ENCODE results near the gene KHDC4.
"Not testable (repeated sequence)": the region's sequence is repeated elsewhere in the genome, so short reads cannot be mapped to it uniquely, and the experiment has no call there.

Gene KHDC4

DNA sequence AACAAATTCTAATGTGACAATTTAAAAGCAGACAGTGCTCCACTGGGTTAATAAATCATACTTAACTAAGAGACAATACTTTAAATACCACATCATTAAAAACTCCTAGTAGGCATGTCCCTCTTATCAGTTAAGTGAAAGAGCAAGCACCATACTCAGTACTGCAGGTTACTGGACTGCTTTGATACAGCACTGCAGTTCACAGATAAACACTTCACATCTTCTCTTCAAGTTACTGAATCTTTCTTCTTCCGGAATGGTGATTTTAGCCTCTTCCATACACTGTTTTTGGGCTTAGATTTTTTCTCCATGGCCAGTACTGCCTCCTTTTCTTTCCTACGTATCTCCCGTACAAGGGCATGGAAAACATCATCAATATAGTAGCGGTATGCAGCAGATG, 34.1 kb downstream of the KHDC4 start:
- no peak for DNase-seq (ENCODE audit: low spot score)

DNA sequence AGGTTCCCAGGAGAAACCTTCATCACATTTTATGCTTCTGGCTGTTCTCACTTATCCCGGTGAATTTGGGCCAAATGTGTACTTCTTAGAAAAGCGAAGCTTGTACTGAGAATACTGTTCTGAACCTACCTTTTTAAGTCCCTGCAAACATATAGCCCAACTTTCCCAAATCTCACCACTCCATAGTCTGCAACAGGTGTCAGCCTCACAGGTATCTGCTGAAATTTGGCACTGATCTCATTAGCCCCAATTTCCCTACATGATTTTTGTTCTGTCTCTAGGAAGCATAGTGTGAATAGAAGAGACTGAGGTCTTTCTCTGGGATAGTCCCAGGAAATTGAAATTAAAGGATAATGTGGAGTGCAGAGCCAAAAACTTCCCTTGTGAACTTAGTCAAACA, 34.5 kb downstream of the KHDC4 start:
- DNase-seq (ENCODE audit: low spot score): no peak

DNA sequence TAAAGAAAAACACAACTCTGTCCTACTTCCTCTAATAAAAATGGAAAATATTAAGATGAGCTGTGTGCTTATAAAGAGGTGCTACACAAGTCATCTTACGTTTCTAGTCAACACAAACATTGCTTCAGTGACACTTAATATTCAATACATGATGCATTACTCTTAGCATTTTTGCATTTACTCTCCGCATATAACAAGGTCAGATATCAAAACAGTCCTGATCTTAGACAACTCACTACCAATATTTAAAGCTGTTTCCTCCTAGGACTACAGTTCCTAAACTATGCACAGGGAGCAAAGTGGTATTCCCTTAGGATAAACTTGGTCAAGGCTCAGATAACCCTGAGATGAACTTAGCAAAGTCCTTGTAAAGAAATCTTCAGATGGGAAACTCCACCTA, 35.3 kb downstream of the KHDC4 start:
- DNase-seq (ENCODE audit: low spot score): no peak

DNA sequence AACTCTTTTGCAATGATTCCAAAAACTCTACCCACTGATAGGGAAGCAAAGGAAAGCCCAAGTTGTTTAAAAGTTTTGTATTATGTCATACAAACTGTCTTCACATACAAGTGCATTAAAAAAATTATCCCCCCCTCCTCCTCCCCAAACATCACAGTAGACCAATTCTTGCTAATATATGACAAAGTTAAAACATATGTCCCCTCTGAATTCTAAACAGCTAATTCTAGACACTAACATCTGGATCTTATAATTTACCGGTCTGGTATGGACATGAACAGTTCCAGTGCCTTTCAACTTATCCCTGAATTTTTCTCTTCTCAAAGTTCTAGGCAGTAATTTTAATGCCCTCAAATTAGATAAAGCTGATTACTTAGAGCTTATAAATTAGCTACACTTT, 36.5 kb downstream of the KHDC4 start:
- DNase-seq (ENCODE audit: low spot score): no peak

DNA sequence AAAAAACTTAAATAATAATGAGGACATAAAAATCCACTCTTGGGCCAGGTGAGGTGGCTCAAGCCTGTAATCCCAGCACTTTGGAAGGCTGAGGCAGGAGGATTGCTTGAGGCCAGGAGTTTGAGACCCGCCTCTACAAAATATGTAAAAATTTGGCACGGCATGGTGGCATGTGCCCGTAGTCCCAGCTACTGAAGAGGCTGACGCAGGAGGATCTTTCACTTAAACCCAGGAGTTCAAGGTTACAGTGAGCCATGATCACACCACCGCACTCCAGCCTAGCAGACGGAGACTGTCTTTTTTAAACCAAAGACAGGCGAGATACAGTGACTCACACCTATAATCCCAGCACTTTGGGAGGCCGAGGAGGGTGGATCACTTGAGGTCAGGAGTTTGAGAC, 37.7 kb downstream of the KHDC4 start:
- not testable (repeated sequence) for DNase-seq (ENCODE audit: low spot score)

DNA sequence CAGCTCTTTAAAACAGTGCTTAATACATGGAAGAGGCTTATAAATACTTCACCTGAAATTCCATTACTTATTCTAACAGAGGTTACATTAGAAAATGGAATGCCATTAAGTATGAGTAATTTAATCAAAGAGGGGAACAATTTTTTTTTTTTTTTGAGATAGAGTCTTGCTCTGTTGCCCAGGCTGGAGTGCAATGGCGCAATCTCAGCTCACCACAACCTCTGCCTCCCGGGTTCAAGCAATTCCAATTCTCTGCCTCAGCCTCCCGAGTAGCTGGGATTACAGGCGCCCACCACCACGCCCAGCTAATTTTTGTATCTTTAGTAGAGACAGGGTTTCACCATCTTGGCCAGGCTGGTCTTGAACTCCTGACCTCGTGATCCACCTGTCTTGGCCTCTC, 38.6 kb downstream of the KHDC4 start:
- not testable (repeated sequence) for DNase-seq (ENCODE audit: low spot score)

DNA sequence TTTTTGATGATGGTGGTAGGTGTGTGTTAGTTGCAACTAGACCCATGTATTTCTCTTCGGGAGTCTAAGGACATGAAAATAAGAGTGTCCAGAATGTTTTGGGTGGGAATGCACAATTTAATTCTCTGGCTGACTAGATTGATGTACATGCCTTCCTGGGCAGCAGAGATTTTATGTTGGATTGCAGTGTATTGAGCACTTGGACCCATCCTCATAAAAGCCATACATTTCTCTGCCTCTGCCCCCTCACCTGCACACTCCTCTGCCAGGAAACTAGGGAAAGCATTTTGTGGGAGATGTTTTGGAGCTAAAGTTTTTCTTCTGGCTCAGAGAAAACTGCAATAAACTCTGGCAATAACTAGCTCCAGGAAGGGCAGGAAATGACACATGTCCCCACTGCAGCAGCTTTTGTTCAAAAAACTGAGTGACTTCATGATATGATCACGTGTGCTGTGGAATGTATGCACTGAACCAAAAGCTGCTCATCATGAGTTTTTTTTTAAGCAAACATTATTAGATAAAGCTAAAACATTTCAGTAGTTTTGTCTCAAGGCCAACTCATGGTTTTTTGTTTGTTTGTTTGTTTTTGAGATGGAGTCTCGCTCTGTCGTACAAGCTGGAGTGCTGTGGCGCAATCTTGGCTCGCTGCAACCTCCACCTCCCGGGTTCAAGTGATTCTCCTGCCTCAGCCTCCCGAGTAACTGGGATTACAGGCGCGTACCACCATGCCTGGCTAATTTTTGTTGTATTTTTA, 40.6 kb downstream of the KHDC4 start:
- DNase-seq (ENCODE audit: low spot score): peak; percentile 92

GRCh38 chr1:155892796-155893195, 41.4 kb downstream of the KHDC4 start:
- peak; percentile 53 for DNase-seq (ENCODE audit: low spot score)

DNA sequence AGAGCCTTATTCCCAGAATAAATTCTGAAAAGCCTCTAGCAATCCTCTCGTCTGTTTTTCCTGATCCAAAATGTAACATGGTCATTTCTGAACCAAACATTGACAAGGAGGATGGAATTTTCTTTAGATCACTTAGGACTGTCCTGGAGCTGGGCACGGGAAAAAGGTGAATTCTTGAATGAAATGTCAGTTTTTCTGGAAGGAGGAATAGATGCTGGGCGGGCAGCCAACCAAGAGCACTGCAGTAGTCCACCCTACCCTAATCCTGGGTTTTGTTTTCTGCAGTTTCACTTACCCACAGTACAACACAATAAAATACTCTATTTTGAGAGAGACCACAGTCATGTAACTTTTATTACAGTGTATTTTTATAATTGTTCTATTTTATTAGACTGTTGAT, 44.0 kb downstream of the KHDC4 start:
- no peak for DNase-seq (ENCODE audit: low spot score)

DNA sequence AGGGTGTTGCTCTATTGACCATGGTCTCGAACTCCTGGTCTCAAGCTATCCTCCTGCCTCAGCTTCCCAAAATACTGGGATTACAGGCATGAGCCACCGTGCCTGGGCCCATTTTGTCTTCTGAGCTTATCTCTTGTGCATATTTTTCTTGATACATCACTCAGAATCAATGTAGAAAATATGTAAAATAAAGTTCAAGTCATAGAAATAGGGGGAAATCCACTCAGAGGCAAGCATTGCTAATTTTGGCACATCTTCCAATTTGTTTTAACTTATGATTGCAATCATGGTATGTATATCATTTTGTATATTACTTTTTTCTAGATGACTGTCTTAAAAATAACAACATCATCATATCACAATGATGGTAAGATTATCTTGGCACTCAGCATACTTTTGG, 44.6 kb downstream of the KHDC4 start:
- no peak for DNase-seq (ENCODE audit: low spot score)

- DNase-seq (ENCODE audit: low spot score): no peak
Observed at GRCh38 chr1:155888481-155888880, 45.7 kb downstream of the KHDC4 start.

- DNase-seq (ENCODE audit: low spot score): no peak
Observed at GRCh38 chr1:155884982-155885381, 49.2 kb downstream of the KHDC4 start.

DNA sequence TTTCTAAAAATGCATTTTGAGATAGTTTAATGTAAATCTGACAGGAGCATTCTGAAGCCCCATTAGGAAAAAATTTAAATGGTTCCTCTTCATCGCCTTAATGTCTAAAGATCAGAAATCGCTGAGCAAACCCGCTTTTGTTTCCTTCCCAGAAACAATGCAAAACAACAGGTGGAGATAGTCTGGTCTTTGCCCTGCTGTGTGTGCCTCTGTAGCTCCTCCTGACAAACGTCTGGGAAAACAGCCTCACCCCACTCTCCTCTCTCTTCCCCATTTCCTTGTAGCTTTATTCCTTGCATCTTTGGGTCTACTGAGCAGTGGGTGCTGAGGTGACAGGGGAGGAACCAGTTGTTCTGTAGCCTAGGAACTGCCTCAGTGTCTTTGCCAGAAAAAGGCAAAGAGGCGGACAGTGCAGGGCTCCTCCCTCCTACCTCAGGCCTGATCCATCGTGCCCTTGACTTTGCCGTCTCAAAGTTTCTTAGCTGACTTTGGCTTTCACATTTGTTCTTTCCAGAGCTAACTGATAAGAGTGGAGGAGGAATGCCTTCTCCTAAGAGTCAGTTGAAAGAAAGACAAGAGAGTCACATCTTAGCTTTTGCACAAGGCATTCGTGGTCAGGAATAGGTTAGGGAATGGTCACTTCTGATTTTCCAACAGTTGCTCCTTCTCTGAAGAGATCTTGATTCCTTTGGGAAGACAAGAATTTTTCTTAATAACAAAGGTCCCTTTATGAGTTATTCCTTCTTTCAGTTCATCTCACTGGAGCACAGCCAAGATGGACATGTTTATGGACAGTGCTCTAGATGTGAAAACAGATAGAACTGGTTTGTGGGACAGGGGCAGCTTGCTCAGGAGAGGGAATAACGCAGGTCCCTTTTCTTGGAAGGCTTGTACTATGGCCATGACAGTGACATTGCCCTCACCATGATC, 49.9 kb downstream of the KHDC4 start:
- no peak for DNase-seq (ENCODE audit: low spot score)

DNA sequence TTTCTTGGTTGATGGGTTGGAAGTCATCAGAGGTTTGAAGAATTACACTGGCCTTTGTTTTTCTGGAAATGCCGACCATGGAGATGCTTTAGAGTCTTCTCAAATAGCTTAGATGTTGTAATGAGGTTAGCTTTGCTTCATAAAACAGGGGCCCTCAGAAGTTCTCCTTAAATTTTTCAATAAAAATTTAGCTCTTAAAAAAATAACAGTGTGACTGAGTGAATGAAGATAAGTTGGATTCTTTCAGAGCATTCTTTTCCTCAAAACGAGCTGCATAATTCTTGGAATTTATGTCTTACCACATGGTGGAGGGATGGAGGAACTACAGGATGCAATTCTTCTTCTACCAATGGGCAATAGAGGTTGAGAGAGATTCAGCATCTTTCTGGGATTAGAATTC, 51.4 kb downstream of the KHDC4 start:
- no peak for DNase-seq (ENCODE audit: low spot score)

DNA sequence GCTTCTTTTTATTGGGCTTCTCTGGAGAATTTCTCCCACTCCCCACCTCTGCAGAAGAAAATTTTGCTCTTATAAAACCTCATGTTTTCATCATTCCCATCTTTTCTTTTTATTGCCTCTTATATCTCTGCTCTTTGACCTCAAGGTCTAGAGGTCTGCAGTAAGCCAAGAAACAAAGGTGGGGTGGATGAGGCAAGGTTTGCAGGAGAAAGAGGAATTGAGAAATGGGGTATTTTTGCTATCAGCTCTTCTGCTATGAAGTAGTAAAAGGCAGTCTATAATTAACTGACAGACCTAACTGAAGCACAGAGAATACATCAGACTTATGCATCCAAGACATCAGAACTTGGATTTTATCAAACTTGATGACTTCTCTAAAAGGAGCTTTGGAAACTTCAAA, 52.0 kb downstream of the KHDC4 start:
- no peak for DNase-seq (ENCODE audit: low spot score)

GRCh38 chr1:155880950-155881349, 53.3 kb downstream of the KHDC4 start:
- DNase-seq (ENCODE audit: low spot score): no peak

DNA sequence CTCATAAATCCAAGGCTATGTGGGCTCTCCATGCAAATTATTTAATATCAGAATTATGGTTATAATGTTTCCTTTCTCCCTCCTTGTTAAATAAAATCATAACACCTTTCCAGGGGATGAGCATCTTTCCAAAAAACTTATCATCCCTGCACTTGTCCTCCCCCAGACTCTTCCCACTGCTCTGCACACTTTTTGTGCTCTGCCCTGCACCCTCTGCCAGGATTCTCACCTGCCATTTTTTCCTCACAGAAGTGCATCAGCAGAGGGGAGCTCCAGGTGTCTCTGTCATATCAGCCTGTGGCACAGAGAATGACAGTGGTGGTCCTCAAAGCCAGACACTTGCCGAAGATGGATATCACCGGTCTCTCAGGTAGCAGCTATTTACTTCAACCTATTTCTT, 54.0 kb downstream of the KHDC4 start:
- DNase-seq (ENCODE audit: low spot score): no peak

DNA sequence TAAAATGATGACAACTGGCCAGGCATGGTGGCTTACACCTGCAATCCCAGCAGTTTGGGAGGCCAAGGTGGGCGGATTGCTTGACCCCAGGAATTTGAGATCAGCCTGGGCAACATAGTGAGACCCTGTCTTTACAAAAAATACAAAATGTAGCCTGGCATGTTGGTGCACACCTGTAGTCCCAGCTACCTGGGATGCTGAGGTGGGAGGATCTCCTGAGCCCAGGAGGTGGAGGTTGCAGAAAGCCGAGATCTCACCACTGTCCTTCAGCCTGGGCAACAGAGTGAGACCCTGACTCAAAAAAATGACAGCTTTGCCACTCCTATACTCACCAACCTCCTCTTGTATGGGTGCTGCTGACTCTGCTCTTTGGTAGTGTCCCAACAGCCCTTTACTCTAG, 56.3 kb downstream of the KHDC4 start:
- no peak for DNase-seq (ENCODE audit: low spot score)

GRCh38 chr1:155873860-155874259, 60.4 kb downstream of the KHDC4 start:
- no peak for DNase-seq (ENCODE audit: low spot score)

DNA sequence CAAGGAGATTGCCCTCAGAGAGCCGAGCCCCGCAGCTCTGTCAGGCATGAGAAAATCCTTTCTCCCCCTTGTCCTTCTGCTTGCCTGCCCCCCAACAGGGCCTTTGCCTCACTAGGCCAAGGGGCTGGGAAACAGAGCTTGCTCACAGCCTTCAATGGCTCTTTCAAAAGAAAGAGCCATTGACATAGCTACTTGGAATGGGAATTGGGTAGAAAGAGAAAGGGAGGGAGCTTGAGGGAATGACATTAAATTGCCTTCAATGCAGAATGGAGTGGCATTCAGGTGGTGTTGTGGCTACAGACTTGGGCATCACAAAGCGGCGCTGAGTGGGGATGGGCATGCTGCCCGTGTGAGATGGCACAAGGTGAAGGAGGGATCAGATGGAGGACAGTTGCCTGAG, 61.7 kb downstream of the KHDC4 start:
- no peak for DNase-seq (ENCODE audit: low spot score)

DNA sequence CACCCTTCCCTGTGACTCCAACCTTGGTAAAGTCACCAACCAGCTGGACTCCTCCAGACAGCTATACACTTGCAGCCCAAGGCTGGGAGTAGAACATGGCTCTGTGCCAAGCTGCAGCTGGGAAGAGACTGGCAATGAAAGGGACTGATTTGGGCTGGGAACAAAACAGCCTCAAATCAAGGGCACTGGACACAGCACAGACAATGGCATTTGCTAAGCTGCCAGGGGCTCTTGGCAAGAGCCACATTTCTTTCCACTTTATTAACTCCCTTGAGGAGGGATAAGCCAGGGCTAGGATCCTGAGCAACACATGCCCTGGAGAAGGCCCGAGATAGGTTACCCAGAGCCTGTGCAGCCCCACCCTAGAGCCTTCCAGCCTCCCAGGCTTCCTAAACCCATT, 62.8 kb downstream of the KHDC4 start:
- DNase-seq (ENCODE audit: low spot score): no peak

GRCh38 chr1:155867766-155868165, 66.4 kb downstream of the KHDC4 start:
- DNase-seq (ENCODE audit: low spot score): no peak

DNA sequence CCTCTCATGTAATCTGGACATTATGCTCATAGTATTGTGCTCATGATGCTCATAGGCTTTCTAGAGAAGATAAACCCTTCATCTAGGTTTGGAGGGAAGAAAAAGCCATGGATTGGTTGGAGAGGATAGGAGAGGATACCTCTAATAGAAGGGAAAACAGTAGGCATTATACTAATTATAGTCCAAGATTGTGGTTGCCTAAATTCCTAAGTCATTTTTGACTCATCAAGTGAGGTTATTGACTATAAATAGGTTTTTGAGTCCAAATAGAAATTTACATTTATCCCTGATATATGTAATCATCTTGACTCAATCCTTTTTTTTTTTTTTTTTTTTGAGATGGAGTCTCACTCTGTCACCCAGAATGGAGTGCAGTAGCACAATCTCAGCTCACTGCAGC, 69.8 kb downstream of the KHDC4 start:
- DNase-seq (ENCODE audit: low spot score): peak; percentile 25
